OCI-LY7 (cell line): Measurements from ENCODE around the gene MYL5. TPM values are rescaled to one million over a fixed set of nuclear protein-coding genes. Genes with fewer than 3 reads are reported as not detected.

Experiments used
- BruUV-seq: library from RNA; stranded (reverse); fragments of 400-500 nt; replicated peaks from 2 replicates; lab custom pipeline; 2021; lab: Mats Ljungman, UMichigan
- CTCF ChIA-PET: fragments of 300-600 bp; sonication (Branson Sonifier 250); formaldehyde crosslinking; loops from one replicate; lab custom pipeline; 2022; ENCODE audit warnings: antibody characterized with exemption; ENCODE audit not compliant: unreplicated experiment; lab: Charles Lee
- POLR2A ChIA-PET: fragments of 300-600 bp; sonication (Branson Sonifier 250); formaldehyde crosslinking; loops from one replicate; lab custom pipeline; 2022; ENCODE audit warnings: antibody characterized with exemption; lab: Charles Lee
- DNase-seq: peaks from one replicate; pipeline ENCODE4 v3.0.0-alpha.2; 2015; ENCODE audit warnings: low spot score
- H2AFZ ChIP-seq: fragments of 200-600 bp; sonication (generic), shearing (Covaris generic); 2 replicates; pipeline ENCODE4 v1.6.1; 2014; ENCODE audit warnings: mild to moderate bottlenecking, antibody characterized with exemption, low read length, moderate library complexity
- H3K27ac ChIP-seq: fragments of 200-600 bp; sonication (generic); 2 replicates; pipeline ENCODE4 v1.5.1; 2014; ENCODE audit warnings: mixed run types, low read depth, mild to moderate bottlenecking, moderate library complexity, low read length, inconsistent platforms; ENCODE audit not compliant: poor library complexity, severe bottlenecking
- H3K36me3 ChIP-seq: fragments of 200-600 bp; sonication (generic); 2 replicates; pipeline ENCODE4 v1.6.1; 2014; ENCODE audit warnings: mild to moderate bottlenecking, antibody characterized with exemption, low read length, moderate library complexity, mixed read lengths; ENCODE audit not compliant: insufficient read depth
- H3K4me1 ChIP-seq: fragments of 200-600 bp; sonication (generic); 2 replicates; pipeline ENCODE4 v1.5.1; 2014; ENCODE audit warnings: mild to moderate bottlenecking, low read length; ENCODE audit not compliant: insufficient read depth, poor library complexity, severe bottlenecking
- H3K4me2 ChIP-seq: fragments of 200-600 bp; sonication (generic); 2 replicates; pipeline ENCODE4 v1.6.1; 2014; ENCODE audit warnings: mild to moderate bottlenecking, low read length
- H3K4me3 ChIP-seq: fragments of 200-600 bp; sonication (generic); 2 replicates; pipeline ENCODE4 v1.5.1; 2014; ENCODE audit warnings: mild to moderate bottlenecking, low read depth, low read length; ENCODE audit not compliant: poor library complexity, severe bottlenecking
- H3K79me2 ChIP-seq: fragments of 200-600 bp; sonication (generic); 2 replicates; pipeline ENCODE4 v1.6.1; 2016; ENCODE audit warnings: low read depth, mild to moderate bottlenecking, low read length, moderate library complexity, mixed read lengths; ENCODE audit not compliant: insufficient read depth
- H3K9me2 ChIP-seq: fragments of 200-600 bp; sonication (generic); 2 replicates; pipeline ENCODE4 v1.6.1; 2016; ENCODE audit warnings: mild to moderate bottlenecking, low read length, mixed read lengths; ENCODE audit not compliant: insufficient read depth
- H3K9me3 ChIP-seq: fragments of 200-600 bp; sonication (generic); 2 replicates; pipeline ENCODE4 v1.6.1; 2014; ENCODE audit warnings: mild to moderate bottlenecking, mixed run types, low read length, mixed read lengths
- H4K20me1 ChIP-seq: fragments of 200-600 bp; sonication (generic); 2 replicates; pipeline ENCODE4 v1.6.1; 2014; ENCODE audit warnings: mild to moderate bottlenecking, antibody characterized with exemption, low read length, moderate library complexity, mixed read lengths; ENCODE audit not compliant: insufficient read depth
- EZH2phosphoT487 ChIP-seq: fragments of 200-600 bp; sonication (generic); IDR thresholded peaks from 2 replicates; pipeline ENCODE4 v1.6.1; 2018; ENCODE audit warnings: low read depth, borderline replicate concordance, mild to moderate bottlenecking, mixed run types, antibody characterized with exemption, low read length, moderate library complexity, mixed read lengths
- intact Hi-C: fragments of 100-400 bp; cut with micrococcal nuclease; formaldehyde crosslinking; loops from one replicate; pipeline ENCODE4 v1.10.0; 2022; ENCODE audit not compliant: unreplicated experiment
- total RNA-seq, 2 experiments: library from RNA; depleted of rRNA in 1 of 2; stranded (reverse); fragments of >200 nt in 1 of 2; shearing (Covaris generic) in 1 of 2; gene quantifications; 2 replicates each; pipeline ENCODE4 v1.2.3, GENCODE V29; 2014 to 2022
- TF ChIP-seq, protein P1 (sequence below): fragments of 200-600 bp; sonication (generic); conservative IDR thresholded peaks from 2 replicates; pipeline ENCODE4 v1.5.1; 2014; ENCODE audit warnings: mild to moderate bottlenecking, antibody characterized with exemption, low read length, moderate library complexity, mixed read lengths

The MYL5 gene
- total RNA-seq, 2 experiments from 2014 or later = 24.4 to 62.2 TPM

DNA sequence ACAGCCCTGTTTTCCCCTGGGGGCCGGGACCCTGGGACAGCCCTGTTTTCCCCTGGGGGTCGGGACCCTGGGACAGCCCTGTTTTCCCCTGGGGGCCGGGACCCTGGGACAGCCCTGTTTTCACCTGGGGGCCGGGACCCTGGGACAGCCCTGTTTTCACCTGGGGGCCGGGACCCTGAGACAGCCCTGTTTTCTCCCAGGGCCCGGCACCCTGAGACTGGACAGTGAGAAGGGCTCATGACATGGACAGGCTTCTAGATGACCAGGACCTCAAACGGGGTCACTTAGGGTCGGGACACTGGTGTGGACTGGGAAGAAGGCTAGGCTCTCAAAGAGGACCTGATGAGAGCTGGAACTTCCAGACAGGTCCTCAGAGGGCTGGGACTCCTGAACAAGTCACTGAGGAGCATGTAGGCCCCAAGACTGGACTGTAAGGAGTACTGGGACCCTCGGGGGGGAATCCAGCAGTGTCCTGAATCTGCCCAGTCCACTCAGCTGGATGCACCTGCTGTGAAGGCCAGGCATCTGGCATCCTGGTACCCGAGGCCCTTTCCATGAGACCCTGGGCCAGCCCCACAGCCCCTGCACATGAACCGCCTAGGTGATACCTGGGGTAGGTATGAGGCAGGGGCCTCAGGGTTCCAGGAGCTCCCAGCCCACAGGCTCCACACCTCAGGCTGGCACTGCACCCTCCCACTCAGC is 33.7 kb downstream of the MYL5 start:
- H2AFZ ChIP-seq = no peak overlapping the region
- peaks cover 31% of the 10 kb centered on the region for H3K36me3 ChIP-seq
- TF ChIP-seq, protein P1, sequence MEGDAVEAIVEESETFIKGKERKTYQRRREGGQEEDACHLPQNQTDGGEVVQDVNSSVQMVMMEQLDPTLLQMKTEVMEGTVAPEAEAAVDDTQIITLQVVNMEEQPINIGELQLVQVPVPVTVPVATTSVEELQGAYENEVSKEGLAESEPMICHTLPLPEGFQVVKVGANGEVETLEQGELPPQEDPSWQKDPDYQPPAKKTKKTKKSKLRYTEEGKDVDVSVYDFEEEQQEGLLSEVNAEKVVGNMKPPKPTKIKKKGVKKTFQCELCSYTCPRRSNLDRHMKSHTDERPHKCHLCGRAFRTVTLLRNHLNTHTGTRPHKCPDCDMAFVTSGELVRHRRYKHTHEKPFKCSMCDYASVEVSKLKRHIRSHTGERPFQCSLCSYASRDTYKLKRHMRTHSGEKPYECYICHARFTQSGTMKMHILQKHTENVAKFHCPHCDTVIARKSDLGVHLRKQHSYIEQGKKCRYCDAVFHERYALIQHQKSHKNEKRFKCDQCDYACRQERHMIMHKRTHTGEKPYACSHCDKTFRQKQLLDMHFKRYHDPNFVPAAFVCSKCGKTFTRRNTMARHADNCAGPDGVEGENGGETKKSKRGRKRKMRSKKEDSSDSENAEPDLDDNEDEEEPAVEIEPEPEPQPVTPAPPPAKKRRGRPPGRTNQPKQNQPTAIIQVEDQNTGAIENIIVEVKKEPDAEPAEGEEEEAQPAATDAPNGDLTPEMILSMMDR = no peak
- no peak for TF ChIP-seq EZH2phosphoT487
- H3K9me3 ChIP-seq = no peaks in the 10 kb centered on the region
- BruUV-seq = no TSS peak
- DNase-seq = no peak
- no peak overlapping the region for H3K27ac ChIP-seq
- no peak overlapping the region for H3K4me3 ChIP-seq
- peaks cover 26% of the 10 kb centered on the region; the same call in 1 of the 2 replicates for H3K79me2 ChIP-seq
- intact Hi-C loops = no loop called here
- no peaks in the 10 kb centered on the region for H3K9me2 ChIP-seq
- H3K4me2 ChIP-seq = no peak overlapping the region
- ChIA-PET POLR2A (no interaction called here), CTCF (no interaction called here)
- H3K4me1 ChIP-seq = peaks cover 6% of the 10 kb centered on the region
- no peaks in the 10 kb centered on the region for H4K20me1 ChIP-seq

DNA sequence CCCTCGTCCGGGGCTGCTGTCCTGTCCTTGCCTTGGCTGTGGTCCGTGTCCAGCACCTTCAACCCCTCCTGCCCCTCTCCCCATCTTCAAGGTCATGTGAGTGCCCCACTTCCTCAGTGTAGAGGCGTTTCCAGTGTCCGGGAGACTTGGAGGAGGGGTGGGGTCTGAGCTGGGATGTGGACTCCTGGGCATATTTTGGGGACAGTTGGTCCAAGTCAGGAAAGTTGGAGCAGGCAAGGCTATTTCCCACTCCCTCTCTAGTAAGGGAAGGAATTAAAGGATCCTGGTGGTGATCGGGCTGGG is 34.2 kb downstream of the MYL5 start:
- no peak overlapping the region for H3K27ac ChIP-seq
- POLR2A ChIA-PET = no interaction called here
- no peak overlapping the region for H3K4me2 ChIP-seq
- CTCF ChIA-PET = no interaction called here
- H3K9me3 ChIP-seq = no peaks in the 10 kb centered on the region
- no TSS peak for BruUV-seq
- H2AFZ ChIP-seq = no peak overlapping the region
- no peak overlapping the region for H3K4me3 ChIP-seq
- no peaks in the 10 kb centered on the region for H4K20me1 ChIP-seq
- intact Hi-C loops = no loop called here
- no peak for TF ChIP-seq EZH2phosphoT487
- TF ChIP-seq, protein P1 = no peak
- H3K9me2 ChIP-seq = no peaks in the 10 kb centered on the region
- no peak for DNase-seq
- peaks cover 36% of the 10 kb centered on the region for H3K36me3 ChIP-seq
- peaks cover 6% of the 10 kb centered on the region for H3K4me1 ChIP-seq
- H3K79me2 ChIP-seq = peaks cover 31% of the 10 kb centered on the region; the same call in 1 of the 2 replicates

DNA sequence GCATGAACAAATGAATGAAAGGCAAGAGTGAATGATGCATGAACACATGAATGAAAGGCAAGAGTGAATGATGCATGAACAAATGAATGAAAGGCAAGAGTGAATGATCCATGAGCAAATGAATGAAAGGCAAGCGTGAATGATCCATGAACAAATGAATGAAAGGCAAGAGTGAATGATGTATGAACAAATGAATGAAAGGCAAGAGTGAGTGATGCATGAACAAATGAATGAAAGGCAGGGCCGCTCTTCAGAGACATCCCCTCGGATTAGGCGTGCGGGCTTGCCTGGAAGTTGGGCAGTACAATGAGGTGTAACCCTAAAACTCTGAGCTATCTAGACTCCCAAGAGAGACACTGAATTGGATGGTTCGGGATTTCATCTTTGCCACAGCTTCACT is 35.0 kb downstream of the MYL5 start:
- Histone ChIP-seq H3K4me2 (no peak overlapping the region), H2AFZ (no peak overlapping the region), H3K27ac (no peak overlapping the region), H4K20me1 (no peaks in the 10 kb centered on the region), H3K9me2 (no peaks in the 10 kb centered on the region), H3K36me3 (peaks cover 44% of the 10 kb centered on the region), H3K4me1 (peaks cover 6% of the 10 kb centered on the region), H3K79me2 (peaks cover 37% of the 10 kb centered on the region; the same call in 1 of the 2 replicates), H3K4me3 (no peak overlapping the region), H3K9me3 (no peaks in the 10 kb centered on the region)
- POLR2A ChIA-PET = no interaction called here
- CTCF ChIA-PET = no interaction called here
- TF ChIP-seq EZH2phosphoT487 = no peak
- TF ChIP-seq, protein P1 = no peak
- TSS peak; percentile 72 for BruUV-seq
- intact Hi-C loops = no loop called here
- DNase-seq = no peak
